ENCODE data around the gene SCD5.

SCD5 gene

DNA sequence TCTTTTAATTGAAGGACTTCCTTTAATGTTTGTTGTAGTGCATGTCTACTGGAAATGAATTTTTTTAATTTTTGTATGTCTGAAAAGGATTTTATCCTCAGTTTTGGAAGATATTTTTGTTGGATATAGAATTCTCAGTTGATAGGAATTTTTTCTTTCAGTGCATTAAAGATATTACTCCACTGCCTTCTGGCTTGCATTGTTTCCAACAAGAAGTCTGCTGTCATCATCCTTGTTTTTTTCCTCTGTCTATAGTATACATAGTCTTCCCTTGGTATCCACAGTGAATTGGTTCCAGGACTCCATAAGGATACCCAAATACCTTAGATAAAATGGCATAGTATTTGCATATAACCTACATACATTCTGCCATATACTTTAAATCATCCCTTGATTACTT is 33.5 kb downstream of the SCD5 start:
- no peaks in the 10 kb centered on the region for H3K4me1 ChIP-seq (ENCODE audit: control insufficient read depth, insufficient read depth, low read length, poor library complexity, severe bottlenecking)
- no peaks in the 10 kb centered on the region for H3K36me3 ChIP-seq (ENCODE audit: control insufficient read depth, insufficient read depth, low read length)
- H3K9me3 ChIP-seq (ENCODE audit: control insufficient read depth, low read length), result no peaks in the 10 kb centered on the region
- no peak overlapping the region for H3K27ac ChIP-seq (ENCODE audit: low read depth, low read length, severe bottlenecking)
- H3K4me3 ChIP-seq (ENCODE audit: extremely low read depth, insufficient read depth, low read length, poor library complexity, severe bottlenecking), result no peak overlapping the region

- Histone ChIP-seq H3K36me3 (ENCODE audit: control insufficient read depth, insufficient read depth, low read length) (no peaks in the 10 kb centered on the region), H3K27ac (ENCODE audit: low read depth, low read length, severe bottlenecking) (no peak overlapping the region), H3K4me1 (ENCODE audit: control insufficient read depth, insufficient read depth, low read length, poor library complexity, severe bottlenecking) (no peaks in the 10 kb centered on the region), H3K4me3 (ENCODE audit: extremely low read depth, insufficient read depth, low read length, poor library complexity, severe bottlenecking) (no peak overlapping the region), H3K9me3 (ENCODE audit: control insufficient read depth, low read length) (no peaks in the 10 kb centered on the region)
- 50 to 67% methylated on average over 1 of the region's 3 CpGs for WGBS, 2 experiments (ENCODE audit: insufficient coverage in 2 of 2)
These were observed 37.4 kb downstream of the SCD5 start for GRCh38 chr4:82761229-82761628.

DNA sequence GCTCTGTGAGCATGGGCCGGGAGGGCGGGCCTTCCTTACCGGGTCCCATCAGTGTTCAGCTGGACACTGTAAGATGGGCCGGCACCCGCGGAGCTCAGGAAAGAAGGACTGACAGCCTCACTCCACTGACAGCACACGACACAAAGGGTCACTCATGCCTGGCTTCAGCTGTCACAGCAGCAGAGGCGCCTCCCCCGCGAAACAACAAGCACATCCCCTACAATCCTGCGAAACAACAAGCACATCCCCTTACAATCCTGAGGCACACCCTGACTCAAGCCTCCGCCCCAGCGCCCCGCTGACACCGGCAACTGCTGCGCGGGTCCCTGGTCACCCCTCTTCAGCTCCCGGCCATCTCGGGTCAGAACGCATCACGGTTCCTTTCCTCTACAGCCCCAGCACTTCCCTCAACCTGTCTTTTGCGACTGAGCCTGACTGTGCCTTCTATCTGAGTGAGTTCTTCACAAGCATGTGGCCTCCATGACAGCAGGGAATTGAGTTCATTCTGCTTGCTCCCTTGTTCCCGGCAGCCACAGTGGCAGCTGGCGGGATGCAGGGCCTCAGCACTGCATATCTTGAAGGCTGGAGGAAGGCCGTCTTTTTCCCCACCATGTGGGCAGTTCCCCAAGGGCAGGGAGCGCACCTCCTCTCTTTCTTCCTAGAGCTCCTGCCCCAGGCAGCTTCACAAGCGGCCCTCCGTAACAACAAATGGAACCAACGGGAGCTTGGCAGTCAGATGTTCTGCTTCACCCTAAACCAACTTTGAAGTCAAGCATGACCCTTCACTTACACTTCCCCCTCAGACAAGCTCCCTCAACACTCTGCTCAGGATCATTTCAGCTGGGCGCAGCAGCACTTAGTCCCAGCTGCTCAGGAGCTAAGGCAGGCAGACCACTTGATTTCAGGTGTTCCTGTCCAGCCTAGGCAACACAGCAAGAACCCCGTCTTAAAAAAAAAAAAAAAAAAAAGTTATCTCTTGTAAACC is 39.6 kb downstream of the SCD5 start:
- Histone ChIP-seq H3K36me3 (ENCODE audit: control insufficient read depth, insufficient read depth, low read length) (no peaks in the 10 kb centered on the region), H3K4me1 (ENCODE audit: control insufficient read depth, insufficient read depth, low read length, poor library complexity, severe bottlenecking) (no peaks in the 10 kb centered on the region), H3K27ac (ENCODE audit: low read depth, low read length, severe bottlenecking) (no peak overlapping the region), H3K4me3 (ENCODE audit: extremely low read depth, insufficient read depth, low read length, poor library complexity, severe bottlenecking) (no peak overlapping the region), H3K9me3 (ENCODE audit: control insufficient read depth, low read length) (no peaks in the 10 kb centered on the region)
- WGBS, 2 experiments (ENCODE audit: insufficient coverage in 2 of 2), result 82 to 83% methylated on average over 22 to 31 of the region's 31 CpGs

GRCh38 chr4:82756061-82756460 is 42.5 kb downstream of the SCD5 start:
- Histone ChIP-seq H3K27ac (ENCODE audit: low read depth, low read length, severe bottlenecking) (no peak overlapping the region), H3K9me3 (ENCODE audit: control insufficient read depth, low read length) (no peaks in the 10 kb centered on the region), H3K4me3 (ENCODE audit: extremely low read depth, insufficient read depth, low read length, poor library complexity, severe bottlenecking) (no peak overlapping the region), H3K4me1 (ENCODE audit: control insufficient read depth, insufficient read depth, low read length, poor library complexity, severe bottlenecking) (peaks cover 6% of the 10 kb centered on the region), H3K36me3 (ENCODE audit: control insufficient read depth, insufficient read depth, low read length) (no peaks in the 10 kb centered on the region)
- WGBS, 2 experiments (ENCODE audit: insufficient coverage in 2 of 2), result 92 to 94% methylated on average over 2 to 3 of the region's 4 CpGs

- no peaks in the 10 kb centered on the region for H3K9me3 ChIP-seq (ENCODE audit: control insufficient read depth, low read length)
- no peak overlapping the region for H3K4me3 ChIP-seq (ENCODE audit: extremely low read depth, insufficient read depth, low read length, poor library complexity, severe bottlenecking)
- H3K36me3 ChIP-seq (ENCODE audit: control insufficient read depth, insufficient read depth, low read length), result no peaks in the 10 kb centered on the region
- peaks cover 6% of the 10 kb centered on the region for H3K4me1 ChIP-seq (ENCODE audit: control insufficient read depth, insufficient read depth, low read length, poor library complexity, severe bottlenecking)
- WGBS, 2 experiments (ENCODE audit: insufficient coverage in 2 of 2), result 89 to 95% methylated on average over 2 of the region's 2 CpGs
- no peak overlapping the region for H3K27ac ChIP-seq (ENCODE audit: low read depth, low read length, severe bottlenecking)
These were observed 42.9 kb downstream of the SCD5 start for GRCh38 chr4:82755650-82756049.

DNA sequence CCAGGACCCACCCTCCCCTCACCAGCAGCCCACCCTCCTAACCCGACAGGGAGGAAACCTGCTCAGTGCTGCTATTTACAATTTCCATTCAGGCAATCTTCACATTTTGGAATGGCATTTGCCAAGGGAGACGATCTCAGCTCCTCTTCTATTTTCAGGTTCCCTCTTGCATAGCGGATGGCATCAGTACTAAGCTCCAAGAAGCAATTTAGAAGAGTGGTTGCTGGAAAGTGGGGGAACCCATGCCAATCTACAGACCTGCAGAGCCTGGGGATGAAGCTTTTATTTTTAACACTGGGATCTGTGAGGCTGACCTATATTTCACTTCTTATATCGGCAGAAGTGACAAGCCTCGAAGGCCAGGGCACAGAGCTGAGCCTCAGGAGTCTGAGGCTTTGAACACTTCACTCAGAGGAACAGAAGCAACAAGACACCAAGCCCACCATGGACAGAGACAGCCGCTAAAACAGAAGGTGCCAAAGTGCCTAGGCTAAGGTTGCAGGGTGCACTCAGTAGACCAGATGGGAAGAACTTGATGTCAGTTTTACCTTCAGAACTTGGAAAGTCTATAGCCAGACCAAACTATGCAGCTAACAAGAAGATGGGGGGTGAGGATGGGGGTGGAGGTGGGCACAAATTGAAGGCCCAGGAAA is 44.0 kb downstream of the SCD5 start:
- Histone ChIP-seq H3K4me3 (ENCODE audit: extremely low read depth, insufficient read depth, low read length, poor library complexity, severe bottlenecking) (no peak overlapping the region), H3K27ac (ENCODE audit: low read depth, low read length, severe bottlenecking) (no peak overlapping the region), H3K9me3 (ENCODE audit: control insufficient read depth, low read length) (no peaks in the 10 kb centered on the region), H3K4me1 (ENCODE audit: control insufficient read depth, insufficient read depth, low read length, poor library complexity, severe bottlenecking) (peaks cover 6% of the 10 kb centered on the region), H3K36me3 (ENCODE audit: control insufficient read depth, insufficient read depth, low read length) (no peaks in the 10 kb centered on the region)
- 85 to 89% methylated on average over 2 to 4 of the region's 6 CpGs for WGBS, 2 experiments (ENCODE audit: insufficient coverage in 2 of 2)

DNA sequence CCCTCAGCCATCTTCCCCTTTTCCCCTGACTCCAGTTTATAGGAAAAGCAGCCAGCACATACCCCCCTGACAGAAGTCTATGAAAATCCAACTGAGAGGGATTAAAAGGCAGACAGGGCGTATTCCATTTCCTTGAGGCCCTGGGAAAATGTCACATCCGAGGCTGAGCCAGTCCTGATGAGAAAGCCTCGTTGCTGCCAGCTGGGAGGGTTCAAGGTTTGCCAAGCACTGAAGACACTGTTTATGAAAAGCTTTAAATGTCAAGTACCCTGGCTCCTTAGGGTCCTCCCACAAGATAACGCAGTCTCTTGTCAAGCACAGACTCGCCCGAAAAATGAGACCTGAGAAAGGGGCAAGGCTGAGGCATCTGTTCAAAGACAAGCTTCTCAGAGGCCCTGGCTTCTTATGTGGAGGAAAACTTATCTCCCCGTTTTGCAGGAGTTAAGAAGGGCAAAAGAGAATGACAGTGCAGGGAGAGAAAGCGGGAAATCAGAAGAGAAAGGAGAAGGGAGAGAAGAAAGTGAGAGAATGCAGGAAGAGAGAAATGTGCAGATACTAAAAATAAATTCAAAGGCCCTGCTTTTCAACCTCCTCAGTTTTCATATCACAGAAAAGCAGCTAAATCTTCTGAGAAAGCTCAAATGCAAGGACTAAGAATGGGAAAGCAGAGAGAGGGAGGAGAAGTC is 44.7 kb downstream of the SCD5 start:
- 69 to 83% methylated on average over 5 to 8 of the region's 8 CpGs for WGBS, 2 experiments (ENCODE audit: insufficient coverage in 2 of 2)
- peaks cover 10% of the 10 kb centered on the region for H3K4me1 ChIP-seq (ENCODE audit: control insufficient read depth, insufficient read depth, low read length, poor library complexity, severe bottlenecking)
- peak overlapping the region; percentile 57 for H3K27ac ChIP-seq (ENCODE audit: low read depth, low read length, severe bottlenecking)
- H3K9me3 ChIP-seq (ENCODE audit: control insufficient read depth, low read length), result no peaks in the 10 kb centered on the region
- H3K4me3 ChIP-seq (ENCODE audit: extremely low read depth, insufficient read depth, low read length, poor library complexity, severe bottlenecking), result no peak overlapping the region
- H3K36me3 ChIP-seq (ENCODE audit: control insufficient read depth, insufficient read depth, low read length), result no peaks in the 10 kb centered on the region

DNA sequence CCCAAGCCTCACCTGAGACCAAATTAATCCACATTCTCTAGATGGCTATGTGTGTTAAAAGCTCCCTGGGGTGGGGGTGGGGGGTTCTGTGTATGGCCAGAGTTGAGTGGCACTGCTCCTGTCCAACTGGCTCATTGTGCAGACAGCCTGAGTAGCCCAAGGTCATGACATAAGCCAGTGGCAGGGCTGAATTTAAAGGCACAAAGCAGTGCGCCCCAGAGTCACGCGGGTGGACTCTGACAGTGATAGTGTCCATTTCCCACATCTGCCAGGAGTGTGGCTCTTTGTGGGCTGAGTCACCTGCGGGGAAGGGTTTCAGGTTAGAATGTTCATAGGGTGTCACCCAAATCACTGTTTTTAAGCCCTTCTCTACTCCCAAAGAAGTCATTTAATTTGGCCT is 45.4 kb downstream of the SCD5 start:
- WGBS, 2 experiments (ENCODE audit: insufficient coverage in 2 of 2), result 94% methylated on average over 3 of the region's 4 CpGs; no CpG with 5 or more reads in 1 of the 2 experiments
- Histone ChIP-seq H3K36me3 (ENCODE audit: control insufficient read depth, insufficient read depth, low read length) (no peaks in the 10 kb centered on the region), H3K4me3 (ENCODE audit: extremely low read depth, insufficient read depth, low read length, poor library complexity, severe bottlenecking) (no peak overlapping the region), H3K4me1 (ENCODE audit: control insufficient read depth, insufficient read depth, low read length, poor library complexity, severe bottlenecking) (peaks cover 13% of the 10 kb centered on the region), H3K27ac (ENCODE audit: low read depth, low read length, severe bottlenecking) (no peak overlapping the region), H3K9me3 (ENCODE audit: control insufficient read depth, low read length) (no peaks in the 10 kb centered on the region)

GRCh38 chr4:82748810-82749470 is 49.7 kb downstream of the SCD5 start:
- H3K4me1 ChIP-seq (ENCODE audit: control insufficient read depth, insufficient read depth, low read length, poor library complexity, severe bottlenecking), result peaks cover 25% of the 10 kb centered on the region
- H3K4me3 ChIP-seq (ENCODE audit: extremely low read depth, insufficient read depth, low read length, poor library complexity, severe bottlenecking), result no peak overlapping the region
- no peaks in the 10 kb centered on the region for H3K9me3 ChIP-seq (ENCODE audit: control insufficient read depth, low read length)
- 81 to 100% methylated on average over 1 to 5 of the region's 6 CpGs for WGBS, 2 experiments (ENCODE audit: insufficient coverage in 2 of 2)
- H3K36me3 ChIP-seq (ENCODE audit: control insufficient read depth, insufficient read depth, low read length), result no peaks in the 10 kb centered on the region
- H3K27ac ChIP-seq (ENCODE audit: low read depth, low read length, severe bottlenecking), result peak overlapping the region; percentile 49
